ENCODE results near the gene POP7.
"Not testable (repeated sequence)": the region's sequence is repeated elsewhere in the genome, so short reads cannot be mapped to it uniquely, and the experiment has no call there.

GRCh38 chr7:100724364-100724763 is 18.4 kb downstream of the POP7 start:
- not testable (repeated sequence) for TF ChIP-seq CTCF (conservative IDR thresholded peaks at IDR 0.05); EZH2 (IDR thresholded peaks at IDR 0.05; ENCODE audit: low read depth)
